ENCODE measurements around the gene TRDMT1.

TRDMT1 gene

GRCh38 chr10:17209881-17210280 is 8.4 kb upstream of the TRDMT1 start:
- no peak for DNase-seq (ENCODE audit: low spot score)

- DNase-seq (ENCODE audit: low spot score): no peak
These were observed 7.8 kb upstream of the TRDMT1 start for GRCh38 chr10:17209302-17209701.

- DNase-seq (ENCODE audit: low spot score): no peak
These were observed 7.0 kb upstream of the TRDMT1 start for GRCh38 chr10:17208476-17208875.

DNA sequence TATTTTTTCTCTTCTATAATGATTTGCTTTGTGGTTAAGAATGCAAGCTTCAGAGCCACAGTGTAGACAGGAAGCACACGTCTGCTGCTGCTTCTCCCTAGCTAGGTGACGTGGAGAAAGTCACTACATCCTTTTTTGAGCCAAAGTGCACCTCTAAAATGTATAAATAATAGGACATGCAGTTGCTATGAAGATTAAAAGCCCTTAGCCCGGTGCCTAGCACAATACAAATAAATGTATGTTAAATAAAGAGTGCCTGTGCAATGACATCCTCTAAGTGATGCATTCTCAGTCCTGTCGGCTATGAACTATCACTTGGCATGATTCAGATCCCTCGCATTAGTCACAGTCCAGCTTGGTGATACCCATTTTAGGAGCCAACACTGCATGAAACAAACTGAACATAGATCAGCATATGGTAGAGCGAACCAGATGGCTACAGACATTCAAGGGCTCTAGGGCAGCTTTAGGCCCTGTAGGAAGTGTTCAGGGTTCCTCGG is 4.8 kb upstream of the TRDMT1 start:
- DNase-seq (ENCODE audit: low spot score): no peak

- no peak for DNase-seq (ENCODE audit: low spot score)
These were observed 1.9 kb upstream of the TRDMT1 start for GRCh38 chr10:17203416-17203815.

DNA sequence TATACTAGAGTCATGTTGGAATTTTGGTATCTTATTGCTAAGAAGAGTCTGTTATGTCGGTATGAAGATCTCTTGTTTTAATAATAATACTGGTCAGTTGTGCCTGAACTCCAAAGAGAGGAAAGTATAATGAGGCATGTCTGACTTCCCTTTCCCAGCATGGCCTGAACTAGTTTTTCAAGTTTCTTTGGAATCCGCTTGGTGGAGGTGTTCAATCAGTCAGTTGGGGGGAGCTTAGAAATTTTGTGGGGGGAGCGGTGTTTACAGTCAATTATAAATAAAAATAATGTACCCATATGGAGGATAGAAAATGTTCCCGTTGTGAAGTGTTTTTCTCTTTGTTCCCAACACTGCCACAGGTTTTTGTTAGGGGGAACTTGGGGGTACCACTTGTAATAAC is 1.5 kb upstream of the TRDMT1 start:
- DNase-seq (ENCODE audit: low spot score): no peak

GRCh38 chr10:17202506-17202905 is 1.0 kb upstream of the TRDMT1 start:
- DNase-seq (ENCODE audit: low spot score): no peak

- no peak for DNase-seq (ENCODE audit: low spot score)
These were observed 283 bp upstream of the TRDMT1 start for GRCh38 chr10:17201794-17202116.

GRCh38 chr10:17200001-17200911 is 1.2 kb downstream of the TRDMT1 start:
- DNase-seq (ENCODE audit: low spot score): no peak

DNA sequence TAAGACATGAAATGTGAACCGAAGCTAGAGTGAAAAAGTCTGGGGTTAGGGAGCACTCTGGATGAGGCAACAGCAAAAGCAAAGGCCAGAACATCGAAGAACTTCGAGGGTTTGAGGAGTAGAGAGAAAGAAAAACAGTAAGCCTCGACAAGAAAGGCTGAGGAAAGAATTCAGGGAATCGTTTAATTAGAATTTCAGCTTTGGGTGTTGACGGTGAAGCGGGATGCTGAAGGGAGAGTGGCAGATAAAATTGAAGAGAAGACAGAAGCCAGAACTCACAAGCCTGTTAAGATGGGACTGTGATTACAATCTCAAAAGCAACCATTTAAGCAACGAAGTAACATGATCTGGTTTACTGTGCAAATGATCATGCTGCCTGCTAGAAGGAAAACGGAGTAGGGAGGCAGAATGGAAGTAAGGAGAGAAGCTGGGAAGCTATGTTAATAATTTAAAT is 2.1 kb downstream of the TRDMT1 start:
- DNase-seq (ENCODE audit: low spot score): no peak

- DNase-seq (ENCODE audit: low spot score): no peak
These were observed 4.9 kb downstream of the TRDMT1 start for GRCh38 chr10:17196573-17196972.

- no peak for DNase-seq (ENCODE audit: low spot score)
These were observed 5.4 kb downstream of the TRDMT1 start for GRCh38 chr10:17196045-17196444.

DNA sequence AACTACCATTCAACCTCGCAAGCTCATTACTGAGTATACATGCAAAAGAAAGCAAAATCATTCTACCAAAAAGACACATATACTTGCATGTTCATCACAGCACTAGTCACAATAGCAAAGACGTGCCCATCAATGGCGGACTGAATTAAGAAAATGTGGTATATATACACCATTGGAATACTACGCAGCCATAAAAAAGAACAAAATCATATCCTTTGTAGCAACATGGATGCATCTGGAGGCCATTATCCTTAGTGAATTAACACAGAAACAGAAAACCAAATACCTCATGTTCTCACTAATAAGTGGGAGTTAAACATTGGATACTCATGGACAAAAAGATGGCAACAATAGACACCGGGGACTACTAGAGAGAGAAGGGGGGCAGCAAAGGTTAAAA is 6.4 kb downstream of the TRDMT1 start:
- no peak for DNase-seq (ENCODE audit: low spot score)

DNA sequence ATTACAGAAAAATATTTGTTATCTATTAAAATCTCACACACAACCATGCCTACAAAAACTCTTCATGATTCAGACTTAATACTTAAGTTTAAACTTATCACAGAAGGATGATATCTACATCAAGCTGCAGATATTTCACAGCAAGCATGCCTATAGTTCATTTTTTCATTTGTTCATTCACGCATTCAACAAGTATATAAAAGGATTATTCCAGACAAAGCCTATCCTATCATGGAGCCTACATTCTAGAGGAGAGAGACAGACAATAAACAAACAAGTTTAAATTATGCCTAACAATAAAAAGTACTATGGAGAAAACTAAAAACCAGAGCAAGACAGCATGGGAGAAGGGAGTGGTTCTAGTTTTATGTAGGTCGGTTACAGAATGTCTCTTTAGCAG is 10.9 kb downstream of the TRDMT1 start:
- no peak for DNase-seq (ENCODE audit: low spot score)

DNA sequence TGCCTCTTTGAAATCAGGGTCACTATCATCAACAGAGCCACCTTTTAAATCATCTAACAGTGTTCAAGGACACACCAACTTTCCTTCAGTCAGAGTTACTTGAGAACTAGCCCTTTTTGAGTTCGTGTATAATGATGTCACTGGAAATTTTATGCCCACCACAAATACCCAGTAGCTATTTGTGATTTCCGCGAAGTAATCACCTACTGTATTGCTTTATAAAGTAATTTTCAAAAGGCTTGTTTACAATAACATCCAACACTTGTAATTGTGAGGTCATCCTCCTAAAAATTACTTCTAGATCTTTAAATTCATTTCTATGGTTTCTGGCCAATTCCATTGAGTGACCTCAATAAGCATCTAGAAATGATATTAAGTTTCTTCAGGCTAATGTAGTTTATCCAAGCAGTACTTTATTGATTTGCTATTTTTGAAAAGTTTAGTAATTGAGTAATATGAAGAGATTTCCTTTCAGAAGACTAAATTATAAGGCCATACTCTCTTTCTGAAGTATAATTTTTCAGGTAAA is 12.8 kb downstream of the TRDMT1 start:
- DNase-seq (ENCODE audit: low spot score): no peak

GRCh38 chr10:17185873-17186272 is 15.6 kb downstream of the TRDMT1 start:
- no peak for DNase-seq (ENCODE audit: low spot score)

- DNase-seq (ENCODE audit: low spot score): no peak
These were observed 18.4 kb downstream of the TRDMT1 start for GRCh38 chr10:17183110-17183509.

GRCh38 chr10:17181751-17182150 is 19.7 kb downstream of the TRDMT1 start:
- DNase-seq (ENCODE audit: low spot score): no peak

- DNase-seq (ENCODE audit: low spot score): no peak
These were observed 20.4 kb downstream of the TRDMT1 start for GRCh38 chr10:17181110-17181509.

DNA sequence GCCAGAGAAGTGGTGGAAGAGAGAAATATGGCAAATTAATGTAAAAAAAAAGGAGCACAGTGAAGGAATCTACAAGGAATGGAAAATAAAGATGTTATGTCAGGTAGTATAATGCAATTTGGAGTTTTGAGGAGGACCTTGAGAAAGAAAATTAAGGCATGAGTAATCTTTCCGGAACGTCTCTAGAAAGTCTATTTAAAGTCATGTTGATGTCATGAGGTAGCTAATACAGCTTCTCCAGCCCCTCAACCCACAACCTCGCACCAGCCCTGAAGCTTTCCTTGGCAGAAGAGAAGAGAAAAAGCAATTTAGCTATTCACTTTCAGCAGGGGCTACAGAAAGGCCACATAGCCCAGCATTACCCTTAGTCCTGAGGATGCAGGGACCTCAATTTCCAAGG is 22.5 kb downstream of the TRDMT1 start:
- DNase-seq (ENCODE audit: low spot score): no peak

- no peak for DNase-seq (ENCODE audit: low spot score)
These were observed 23.5 kb downstream of the TRDMT1 start for GRCh38 chr10:17178006-17178405.

DNA sequence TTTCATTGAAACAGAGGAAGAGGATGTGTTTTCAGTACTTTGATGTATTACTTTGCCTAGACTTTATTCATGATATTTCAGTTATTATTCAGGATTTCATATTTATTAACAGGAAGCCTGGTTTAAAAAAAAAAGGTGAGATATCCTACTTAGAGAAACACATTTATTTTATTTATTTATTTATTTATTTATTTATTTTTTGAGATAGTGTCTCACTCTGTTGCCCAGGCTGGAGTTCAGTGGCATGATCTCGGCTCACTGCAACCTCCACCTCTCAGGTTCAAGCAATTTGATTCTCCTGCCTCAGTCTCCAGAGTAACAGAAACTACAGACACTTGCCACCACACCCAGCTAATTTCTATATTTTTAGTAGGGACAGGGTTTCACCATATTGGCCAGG is 24.5 kb downstream of the TRDMT1 start:
- no peak for DNase-seq (ENCODE audit: low spot score)

DNA sequence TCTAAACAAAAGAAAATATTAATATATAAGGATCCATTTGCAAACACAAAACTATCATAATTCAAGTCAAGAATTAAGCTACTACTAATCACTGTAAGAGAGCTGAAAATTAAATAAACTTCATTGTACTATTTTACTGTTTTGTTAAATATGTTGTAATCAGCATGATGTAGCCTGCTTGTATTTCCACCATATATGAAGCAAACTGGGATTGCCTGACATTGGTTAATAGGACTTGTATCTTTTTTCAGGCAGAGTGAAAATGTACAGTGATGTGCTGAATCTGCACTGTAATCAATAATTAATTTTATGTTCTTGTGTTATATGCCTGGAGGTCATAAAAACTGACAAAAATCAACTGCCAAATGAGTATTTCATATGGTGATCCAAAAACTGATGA is 25.4 kb downstream of the TRDMT1 start:
- no peak for DNase-seq (ENCODE audit: low spot score)

GRCh38 chr10:17175551-17175950 is 25.9 kb downstream of the TRDMT1 start:
- no peak for DNase-seq (ENCODE audit: low spot score)

All from ecto neural progenitor cell (in vitro differentiated cells).